SK-N-SH treated with all-trans-retinoic acid at 6 μM for 48 hours (cell line): ENCODE data around the gene FOXN1.

ENCODE experiments used
- ARNTL ChIP-seq: fragments of 450-650 bp; formaldehyde crosslinking; IDR thresholded peaks from 2 replicates; pipeline ENCODE4 v1.5.0; 2020; ENCODE audit warnings: low read depth, mild to moderate bottlenecking, moderate library complexity, borderline replicate concordance
- CSDC2 ChIP-seq: fragments of 250-450 bp; sonication (Bioruptor Pico); IDR thresholded peaks from 2 replicates; pipeline ENCODE4 v1.5.0; 2020; ENCODE audit warnings: mild to moderate bottlenecking, moderate library complexity
- ISL1 ChIP-seq: fragments of 250-450 bp; sonication (Bioruptor Pico); IDR thresholded peaks from 2 replicates; pipeline ENCODE4 v2.1.2; 2022; ENCODE audit warnings: mild to moderate bottlenecking, moderate library complexity
- PPARA ChIP-seq: fragments of 250-450 bp; sonication (Bioruptor Pico); IDR thresholded peaks from 2 replicates; pipeline ENCODE4 v1.5.0; 2020; ENCODE audit warnings: mild to moderate bottlenecking, borderline replicate concordance
- TF ChIP-seq, protein P1 (sequence below): fragments of 250-450 bp; sonication (Bioruptor Pico); IDR thresholded peaks from 2 replicates; pipeline ENCODE4 v1.5.1; 2020; ENCODE audit warnings: low read depth, mild to moderate bottlenecking, moderate library complexity

DNA sequence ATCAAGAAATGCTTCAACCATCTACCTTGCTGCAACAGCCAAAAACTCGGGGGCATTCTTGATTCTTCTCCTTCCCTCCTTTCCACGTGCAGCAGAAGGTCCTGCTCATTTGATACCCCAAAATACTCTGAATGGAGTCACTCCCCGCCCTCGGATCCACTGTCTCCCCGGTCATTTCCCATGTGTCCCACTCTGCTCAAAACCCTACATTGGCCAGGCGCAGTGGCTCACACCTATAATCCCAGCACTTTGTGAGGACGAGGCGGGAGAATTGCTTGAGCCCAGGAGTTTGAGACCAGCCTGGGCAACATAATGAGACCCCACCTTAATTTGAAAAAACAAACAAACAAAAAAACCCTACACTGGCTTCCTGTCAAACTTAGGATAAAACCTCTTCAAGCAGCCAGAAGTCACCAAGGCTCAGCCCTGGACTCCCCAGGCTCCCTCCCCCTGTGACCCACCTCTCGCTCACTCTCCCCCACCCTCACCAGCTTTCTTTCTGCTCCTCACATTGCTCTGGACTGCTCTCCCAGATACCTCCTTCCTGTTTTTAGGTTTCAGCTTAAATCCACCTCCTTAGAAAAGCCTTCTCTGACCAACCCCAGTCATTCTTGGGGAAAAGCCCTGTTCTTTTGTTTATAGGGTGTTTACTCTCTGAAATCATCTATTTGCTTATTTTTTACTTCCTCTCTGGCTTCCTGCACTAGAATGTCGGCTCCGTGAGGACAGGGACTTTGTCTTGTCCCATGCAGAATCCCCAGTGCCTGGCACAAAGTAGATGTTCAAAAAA lies 29.9 kb upstream of the FOXN1 start:
- no peak for TF ChIP-seq ISL1 (CRISPR knock-in tag)
- TF ChIP-seq ARNTL: no peak
- no peak for TF ChIP-seq PPARA (CRISPR knock-in tag)
- TF ChIP-seq, protein P1, sequence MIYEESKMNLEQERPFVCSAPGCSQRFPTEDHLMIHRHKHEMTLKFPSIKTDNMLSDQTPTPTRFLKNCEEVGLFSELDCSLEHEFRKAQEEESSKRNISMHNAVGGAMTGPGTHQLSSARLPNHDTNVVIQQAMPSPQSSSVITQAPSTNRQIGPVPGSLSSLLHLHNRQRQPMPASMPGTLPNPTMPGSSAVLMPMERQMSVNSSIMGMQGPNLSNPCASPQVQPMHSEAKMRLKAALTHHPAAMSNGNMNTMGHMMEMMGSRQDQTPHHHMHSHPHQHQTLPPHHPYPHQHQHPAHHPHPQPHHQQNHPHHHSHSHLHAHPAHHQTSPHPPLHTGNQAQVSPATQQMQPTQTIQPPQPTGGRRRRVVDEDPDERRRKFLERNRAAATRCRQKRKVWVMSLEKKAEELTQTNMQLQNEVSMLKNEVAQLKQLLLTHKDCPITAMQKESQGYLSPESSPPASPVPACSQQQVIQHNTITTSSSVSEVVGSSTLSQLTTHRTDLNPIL (CRISPR knock-in tag): no peak
- TF ChIP-seq CSDC2: no peak
